ENCODE results near the gene RCAN1. TPM values are rescaled to one million over a fixed set of nuclear protein-coding genes. Genes with fewer than 3 reads are reported as not detected.

RCAN1 gene
- total RNA-seq, 1 donor = 308 TPM

DNA sequence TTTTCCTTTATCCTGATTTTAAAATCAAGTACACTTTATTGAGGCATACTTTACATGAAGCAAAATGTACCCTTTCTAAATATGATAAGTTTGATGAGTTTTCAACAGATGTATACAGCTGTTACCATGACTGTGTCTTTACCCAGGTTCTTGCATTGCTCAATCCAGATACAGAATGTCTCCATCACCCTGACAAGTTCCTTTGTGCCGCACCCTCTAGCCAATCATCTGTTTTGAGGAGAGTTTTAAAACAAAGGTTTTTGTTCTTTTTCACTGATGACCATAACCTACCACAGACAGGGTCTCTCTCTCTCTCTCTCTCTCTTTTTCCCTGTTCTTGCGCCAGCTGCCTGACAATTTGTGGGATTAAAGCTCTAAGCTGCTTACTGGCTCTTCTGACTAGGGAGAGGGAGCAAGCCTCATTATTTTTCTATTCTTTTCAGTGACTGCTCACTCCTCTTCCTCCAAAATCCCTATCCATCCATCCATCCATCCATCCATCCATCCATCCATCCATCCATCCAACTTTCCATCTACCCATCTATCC lies 101.7 kb downstream of the RCAN1 start:
- peak; percentile 61 for DNase-seq (ENCODE audit: low read depth)
- TF ChIP-seq, protein P1, sequence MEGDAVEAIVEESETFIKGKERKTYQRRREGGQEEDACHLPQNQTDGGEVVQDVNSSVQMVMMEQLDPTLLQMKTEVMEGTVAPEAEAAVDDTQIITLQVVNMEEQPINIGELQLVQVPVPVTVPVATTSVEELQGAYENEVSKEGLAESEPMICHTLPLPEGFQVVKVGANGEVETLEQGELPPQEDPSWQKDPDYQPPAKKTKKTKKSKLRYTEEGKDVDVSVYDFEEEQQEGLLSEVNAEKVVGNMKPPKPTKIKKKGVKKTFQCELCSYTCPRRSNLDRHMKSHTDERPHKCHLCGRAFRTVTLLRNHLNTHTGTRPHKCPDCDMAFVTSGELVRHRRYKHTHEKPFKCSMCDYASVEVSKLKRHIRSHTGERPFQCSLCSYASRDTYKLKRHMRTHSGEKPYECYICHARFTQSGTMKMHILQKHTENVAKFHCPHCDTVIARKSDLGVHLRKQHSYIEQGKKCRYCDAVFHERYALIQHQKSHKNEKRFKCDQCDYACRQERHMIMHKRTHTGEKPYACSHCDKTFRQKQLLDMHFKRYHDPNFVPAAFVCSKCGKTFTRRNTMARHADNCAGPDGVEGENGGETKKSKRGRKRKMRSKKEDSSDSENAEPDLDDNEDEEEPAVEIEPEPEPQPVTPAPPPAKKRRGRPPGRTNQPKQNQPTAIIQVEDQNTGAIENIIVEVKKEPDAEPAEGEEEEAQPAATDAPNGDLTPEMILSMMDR (IDR thresholded peaks at IDR 0.05; ENCODE audit: insufficient read depth, low read depth, low read length) = no peak
- no peak overlapping the region for H3K4me3 ChIP-seq (ENCODE audit: low read depth, low read length)

DNA sequence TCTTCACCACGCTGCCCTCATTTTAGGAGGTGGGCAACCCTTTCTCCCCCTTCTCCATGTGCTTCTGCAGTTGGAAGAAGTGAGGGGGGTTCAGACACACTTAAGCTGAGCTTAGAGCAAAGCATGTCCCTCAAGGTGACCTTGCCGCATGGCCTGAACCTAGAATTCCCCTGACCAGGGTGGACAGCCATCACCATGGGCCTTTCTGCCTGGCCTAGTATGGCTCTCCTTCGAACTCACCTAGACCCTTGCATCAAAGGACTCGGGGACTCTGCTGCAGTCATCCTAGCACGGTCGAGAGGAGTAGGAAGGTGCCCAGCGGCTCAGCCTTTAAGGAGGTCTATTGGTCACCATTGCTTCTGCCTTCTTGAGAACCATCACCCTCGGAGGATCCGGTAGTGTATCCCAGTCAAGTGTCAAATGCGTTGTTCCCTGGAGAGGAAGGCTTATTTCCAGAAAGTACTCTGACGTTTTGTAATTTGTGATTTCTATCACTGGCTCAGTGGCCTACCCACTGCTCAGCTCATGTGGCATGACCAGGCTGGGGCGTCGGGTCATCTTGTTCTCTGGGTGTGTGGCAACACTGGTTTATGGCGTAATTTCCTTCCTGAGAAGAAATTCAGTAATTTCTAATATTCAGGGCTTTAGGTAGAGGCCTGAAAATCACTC lies 103.0 kb downstream of the RCAN1 start, which contains the start of gene KCNE1:
KCNE1 (minus strand) TSS at position 424 of the 669 bp plus-strand sequence. CDS start 62,576 bp downstream, outside the sequence.
- no peak within 1 kb of the TSS for H3K4me3 ChIP-seq (ENCODE audit: low read depth, low read length)
- DNase-seq (ENCODE audit: low read depth) = peak; percentile 77
- TF ChIP-seq, protein P1 (IDR thresholded peaks at IDR 0.05; ENCODE audit: insufficient read depth, low read depth, low read length) = no peak

- DNase-seq (ENCODE audit: low read depth) = peak; percentile 79
- TF ChIP-seq, protein P1 (IDR thresholded peaks at IDR 0.05; ENCODE audit: insufficient read depth, low read depth, low read length) = no peak
- no peak overlapping the region for H3K4me3 ChIP-seq (ENCODE audit: low read depth, low read length)
These were observed 103.7 kb downstream of the RCAN1 start for GRCh38 chr21:34511181-34511580.

GRCh38 chr21:34510148-34511142 lies 104.5 kb downstream of the RCAN1 start:
- peak; percentile 82 for DNase-seq (ENCODE audit: low read depth)
- TF ChIP-seq, protein P1 (IDR thresholded peaks at IDR 0.05; ENCODE audit: insufficient read depth, low read depth, low read length) = peak; percentile 97
- H3K4me3 ChIP-seq (ENCODE audit: low read depth, low read length) = no peak overlapping the region

DNA sequence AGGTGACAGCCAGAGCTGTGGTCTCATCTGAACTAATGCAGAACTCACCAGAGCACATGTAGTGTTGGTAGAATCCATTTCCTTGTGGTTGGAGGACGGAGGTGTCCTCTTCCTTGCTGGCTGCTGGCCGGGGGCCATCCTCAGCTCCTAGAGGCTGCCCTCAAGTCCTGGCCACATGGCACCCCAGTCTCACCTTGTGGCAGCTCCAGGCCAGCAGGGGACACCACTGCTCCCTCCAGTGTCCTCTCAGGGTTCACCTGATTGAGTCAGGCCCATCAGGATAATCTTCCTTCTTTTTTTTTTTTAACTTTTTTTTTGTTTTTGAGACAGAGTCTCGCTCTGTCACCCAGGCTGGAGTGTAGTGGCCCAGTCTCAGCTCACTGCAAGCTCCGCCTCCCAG lies 105.8 kb downstream of the RCAN1 start:
- no peak overlapping the region for H3K4me3 ChIP-seq (ENCODE audit: low read depth, low read length)
- TF ChIP-seq, protein P1 (IDR thresholded peaks at IDR 0.05; ENCODE audit: insufficient read depth, low read depth, low read length) = peak; percentile 25
- DNase-seq (ENCODE audit: low read depth) = no peak

GRCh38 chr21:34504595-34504994 lies 110.3 kb downstream of the RCAN1 start:
- no peak overlapping the region for H3K4me3 ChIP-seq (ENCODE audit: low read depth, low read length)
- no peak for DNase-seq (ENCODE audit: low read depth)
- TF ChIP-seq, protein P1 (IDR thresholded peaks at IDR 0.05; ENCODE audit: insufficient read depth, low read depth, low read length) = no peak

All from fibroblast of villous mesenchyme (primary cell).